ENCODE measurements around the gene ITPR2. TPM values are rescaled to one million over a fixed set of nuclear protein-coding genes. Genes with fewer than 3 reads are reported as not detected.

Gene ITPR2
- total RNA-seq, 1 donor from 2014 or later, result 77.9 TPM

DNA sequence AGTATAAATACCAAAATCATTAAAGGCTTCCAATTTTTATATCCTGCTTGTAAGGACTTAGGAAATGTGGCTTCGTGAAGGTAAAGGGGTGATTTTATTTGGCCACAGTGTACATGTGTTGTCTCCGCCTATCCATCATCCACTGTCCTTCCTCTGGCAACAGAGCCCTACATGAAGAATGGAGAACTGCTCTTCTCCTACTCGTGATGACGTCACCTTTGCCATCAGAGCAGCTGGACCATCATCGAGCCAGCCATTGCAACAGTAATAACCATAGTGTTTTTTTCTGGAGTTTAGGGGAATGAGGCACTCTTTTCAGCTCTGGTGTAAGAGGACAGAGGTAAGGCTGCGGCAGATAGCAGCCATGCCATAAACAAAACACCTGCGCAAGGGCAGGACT is 19.2 kb downstream of the ITPR2 start:
- no peak overlapping the region for H3K4me3 Mint-ChIP-seq (ENCODE audit: unreplicated experiment)
- H3K27ac Mint-ChIP-seq (ENCODE audit: unreplicated experiment), result no peak overlapping the region
- no peak for TF ChIP-seq CTCF (IDR thresholded peaks at IDR 0.05; ENCODE audit: partially characterized antibody, unreplicated experiment)
- no peaks in the 10 kb centered on the region for H3K36me3 Mint-ChIP-seq (ENCODE audit: unreplicated experiment)
- no peaks in the 10 kb centered on the region for H3K9me3 Mint-ChIP-seq (ENCODE audit: unreplicated experiment)
- H3K27me3 Mint-ChIP-seq (ENCODE audit: unreplicated experiment), result no peaks in the 10 kb centered on the region
- peaks cover 10% of the 10 kb centered on the region for H3K4me1 Mint-ChIP-seq (ENCODE audit: low read depth, unreplicated experiment)
- no peak for DNase-seq

DNA sequence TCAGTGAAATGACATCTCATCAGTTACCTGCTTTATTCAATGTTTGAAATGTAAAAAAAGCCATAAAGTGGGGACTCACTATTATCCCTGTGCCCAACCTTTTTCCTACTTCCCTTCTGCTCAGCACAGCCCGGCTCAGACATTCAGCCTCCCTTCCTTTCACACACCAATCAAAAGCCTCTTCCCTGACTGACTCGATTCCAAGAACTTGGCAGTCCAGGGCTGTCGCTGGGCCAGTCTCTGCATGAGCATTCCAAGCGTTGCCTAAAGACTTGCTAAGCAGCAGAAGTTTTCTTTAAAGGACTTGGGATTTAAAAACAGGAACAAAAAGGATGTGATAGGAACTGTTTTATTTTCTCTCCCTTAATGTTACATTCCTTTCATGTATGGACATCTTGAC is 22.7 kb downstream of the ITPR2 start:
- no peaks in the 10 kb centered on the region for H3K36me3 Mint-ChIP-seq (ENCODE audit: unreplicated experiment)
- no peak overlapping the region for H3K4me3 Mint-ChIP-seq (ENCODE audit: unreplicated experiment)
- H3K9me3 Mint-ChIP-seq (ENCODE audit: unreplicated experiment), result no peaks in the 10 kb centered on the region
- peaks cover 6% of the 10 kb centered on the region for H3K4me1 Mint-ChIP-seq (ENCODE audit: low read depth, unreplicated experiment)
- H3K27me3 Mint-ChIP-seq (ENCODE audit: unreplicated experiment), result no peaks in the 10 kb centered on the region
- peak overlapping the region; percentile 15 for H3K27ac Mint-ChIP-seq (ENCODE audit: unreplicated experiment)
- DNase-seq, result no peak
- TF ChIP-seq CTCF (IDR thresholded peaks at IDR 0.05; ENCODE audit: partially characterized antibody, unreplicated experiment), result no peak

DNA sequence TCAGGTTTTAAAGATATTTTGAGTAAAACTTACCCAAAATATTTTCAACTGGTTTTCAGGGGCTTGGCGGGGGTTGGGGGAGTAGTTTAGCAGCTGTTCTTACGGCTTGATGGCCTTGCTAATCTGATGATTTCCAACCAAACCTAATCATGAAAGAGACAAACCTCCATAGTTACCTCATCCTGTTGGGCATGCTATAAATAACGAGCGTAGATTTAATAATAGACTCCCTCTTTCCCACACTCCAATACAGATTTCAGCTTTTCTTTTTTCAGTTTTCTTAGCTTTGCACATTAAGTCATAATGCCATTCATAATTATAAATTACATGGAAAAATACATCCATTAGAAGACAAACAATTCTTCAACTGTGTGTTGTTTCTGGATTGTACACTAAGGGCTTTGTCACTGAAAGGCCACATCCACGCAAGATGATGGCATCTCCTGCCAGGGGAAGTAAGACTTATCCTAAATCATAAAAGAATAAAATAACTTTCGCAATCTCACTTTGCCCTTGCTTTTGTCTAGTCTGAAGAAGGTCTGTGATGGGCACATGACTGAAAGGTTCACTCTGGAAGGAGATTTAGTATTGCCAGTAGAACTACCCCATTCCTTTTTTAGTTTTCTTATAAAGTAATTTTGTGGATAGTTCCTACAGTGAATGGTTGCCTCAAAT is 23.2 kb downstream of the ITPR2 start:
- DNase-seq, result no peak
- H3K36me3 Mint-ChIP-seq (ENCODE audit: unreplicated experiment), result no peaks in the 10 kb centered on the region
- H3K9me3 Mint-ChIP-seq (ENCODE audit: unreplicated experiment), result no peaks in the 10 kb centered on the region
- peaks cover 6% of the 10 kb centered on the region for H3K4me1 Mint-ChIP-seq (ENCODE audit: low read depth, unreplicated experiment)
- no peak overlapping the region for H3K27ac Mint-ChIP-seq (ENCODE audit: unreplicated experiment)
- TF ChIP-seq CTCF (IDR thresholded peaks at IDR 0.05; ENCODE audit: partially characterized antibody, unreplicated experiment), result no peak
- H3K27me3 Mint-ChIP-seq (ENCODE audit: unreplicated experiment), result no peaks in the 10 kb centered on the region
- H3K4me3 Mint-ChIP-seq (ENCODE audit: unreplicated experiment), result no peak overlapping the region

GRCh38 chr12:26808766-26809476 is 24.1 kb downstream of the ITPR2 start:
- no peak for DNase-seq
- Mint-ChIP-seq H3K4me1 (ENCODE audit: low read depth, unreplicated experiment) (peaks cover 6% of the 10 kb centered on the region), H3K4me3 (ENCODE audit: unreplicated experiment) (no peak overlapping the region), H3K9me3 (ENCODE audit: unreplicated experiment) (no peaks in the 10 kb centered on the region), H3K36me3 (ENCODE audit: unreplicated experiment) (no peaks in the 10 kb centered on the region), H3K27ac (ENCODE audit: unreplicated experiment) (no peak overlapping the region), H3K27me3 (ENCODE audit: unreplicated experiment) (no peaks in the 10 kb centered on the region)
- no peak for TF ChIP-seq CTCF (IDR thresholded peaks at IDR 0.05; ENCODE audit: partially characterized antibody, unreplicated experiment)

GRCh38 chr12:26807292-26807691 is 25.7 kb downstream of the ITPR2 start:
- Mint-ChIP-seq H3K27me3 (ENCODE audit: unreplicated experiment) (no peaks in the 10 kb centered on the region), H3K36me3 (ENCODE audit: unreplicated experiment) (no peaks in the 10 kb centered on the region), H3K27ac (ENCODE audit: unreplicated experiment) (no peak overlapping the region), H3K4me1 (ENCODE audit: low read depth, unreplicated experiment) (peaks cover 6% of the 10 kb centered on the region), H3K9me3 (ENCODE audit: unreplicated experiment) (no peaks in the 10 kb centered on the region), H3K4me3 (ENCODE audit: unreplicated experiment) (no peak overlapping the region)
- DNase-seq, result no peak
- TF ChIP-seq CTCF (IDR thresholded peaks at IDR 0.05; ENCODE audit: partially characterized antibody, unreplicated experiment), result no peak

Data from glutamatergic neuron (in vitro differentiated cells).